NT2/D1 (cell line): ENCODE data around the gene PAPPA2.

Experiments
- DNase-seq: peaks from one replicate; pipeline ENCODE4 v3.0.0-alpha.2; 2011; ENCODE audit warnings: low read depth, low spot score
- H3K27me3 ChIP-seq: 2 replicates; pipeline ENCODE4 v1.6.0; 2011; ENCODE audit warnings: mild to moderate bottlenecking; ENCODE audit not compliant: insufficient read length, insufficient read depth
- H3K36me3 ChIP-seq: 2 replicates; pipeline ENCODE4 v1.6.1; 2011; ENCODE audit warnings: mild to moderate bottlenecking, low read length, mixed read lengths; ENCODE audit not compliant: insufficient read depth, insufficient read length
- H3K4me1 ChIP-seq: 2 replicates; pipeline ENCODE4 v1.5.1; 2011; ENCODE audit not compliant: insufficient read depth, insufficient read length
- H3K4me3 ChIP-seq: 2 replicates; pipeline ENCODE4 v1.5.1; 2011; ENCODE audit warnings: low read depth; ENCODE audit not compliant: insufficient read length
- H3K9ac ChIP-seq: 2 replicates; pipeline ENCODE4 v1.6.0; 2011; ENCODE audit warnings: low read depth; ENCODE audit not compliant: insufficient read length
- H3K9me3 ChIP-seq: 2 replicates; pipeline ENCODE4 v1.5.1; 2011; ENCODE audit warnings: mild to moderate bottlenecking, low read length; ENCODE audit not compliant: insufficient read depth
- SUZ12 ChIP-seq: IDR thresholded peaks from 2 replicates; pipeline ENCODE4 v1.6.1; 2011; ENCODE audit not compliant: insufficient read length, insufficient read depth; ENCODE audit errors: extremely low read depth
- YY1 ChIP-seq: IDR thresholded peaks from 2 replicates; pipeline ENCODE4 v1.6.1; 2011; ENCODE audit not compliant: insufficient read length, insufficient read depth
- ZNF274 ChIP-seq: IDR thresholded peaks from 2 replicates; pipeline ENCODE4 v1.6.1; 2011; ENCODE audit warnings: mild to moderate bottlenecking, low read depth, low read length

Gene PAPPA2

DNA sequence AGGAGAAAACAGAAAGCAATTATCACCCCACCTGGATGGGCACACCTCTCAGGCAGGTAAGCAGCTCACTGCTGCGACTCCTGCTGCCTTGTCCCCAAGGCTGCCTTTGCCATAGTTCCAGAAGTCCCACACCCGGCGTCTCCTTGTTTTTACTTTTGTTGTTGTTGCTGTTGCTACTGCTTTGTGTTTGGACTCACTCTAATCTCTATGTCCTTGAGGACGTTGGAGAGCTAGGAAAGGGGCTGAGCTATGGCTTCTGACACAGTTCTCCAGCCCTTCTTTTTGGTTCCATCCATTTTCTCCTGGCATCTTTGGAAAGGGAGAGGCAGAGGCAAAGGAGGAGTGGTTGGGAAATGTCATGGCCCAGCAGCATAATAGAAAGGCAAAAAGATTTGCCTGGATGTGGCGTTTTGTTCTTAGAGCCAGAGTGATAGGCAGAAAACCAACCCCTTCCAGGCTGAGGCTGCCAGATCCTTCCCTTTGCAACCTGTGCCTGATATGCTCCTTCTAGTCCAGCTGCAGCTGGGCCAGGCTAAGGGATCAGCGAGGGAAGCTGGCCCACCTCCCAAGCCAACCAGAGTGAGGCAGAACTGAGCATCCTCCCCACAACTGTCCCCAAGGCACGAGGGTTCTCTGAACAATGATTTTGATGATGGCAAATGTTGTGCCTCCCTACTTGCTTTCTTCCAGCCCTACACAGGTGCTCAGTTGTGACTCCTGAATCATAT is 430.8 kb downstream of the PAPPA2 start:
- Histone ChIP-seq H3K4me1 (no peaks in the 10 kb centered on the region), H3K9ac (no peak overlapping the region), H3K9me3 (no peaks in the 10 kb centered on the region), H3K36me3 (no peaks in the 10 kb centered on the region), H3K27me3 (no peaks in the 10 kb centered on the region), H3K4me3 (no peak overlapping the region)
- DNase-seq = no peak
- no peak for TF ChIP-seq YY1
- TF ChIP-seq SUZ12 = no peak
- TF ChIP-seq ZNF274 = no peak

DNA sequence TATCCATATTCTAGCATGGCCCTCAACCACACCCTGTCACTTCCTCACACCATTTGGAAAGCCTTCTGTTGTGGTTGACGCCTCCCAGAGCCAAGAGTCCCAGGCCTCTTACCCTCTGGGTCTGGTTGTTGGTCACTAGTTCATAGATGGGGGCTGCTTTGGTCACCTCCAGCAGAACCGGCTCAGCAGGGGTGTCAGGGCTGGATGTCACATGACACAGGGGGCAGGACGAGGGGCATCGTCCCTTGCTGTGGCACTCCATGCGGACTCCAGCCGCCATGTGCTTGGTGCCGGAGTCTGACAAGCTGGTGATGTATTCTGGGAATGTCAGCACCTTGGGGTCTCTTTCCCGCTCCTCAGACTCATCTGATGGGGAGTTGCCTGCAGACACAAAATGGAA is 431.5 kb downstream of the PAPPA2 start:
- Histone ChIP-seq H3K9me3 (no peaks in the 10 kb centered on the region), H3K9ac (no peak overlapping the region), H3K4me1 (no peaks in the 10 kb centered on the region), H3K27me3 (no peaks in the 10 kb centered on the region), H3K4me3 (no peak overlapping the region), H3K36me3 (no peaks in the 10 kb centered on the region)
- DNase-seq = no peak
- TF ChIP-seq SUZ12 (no peak), YY1 (no peak), ZNF274 (no peak)
